Smooth muscle cell (in vitro differentiated cells): ENCODE results near the gene PCDH15. TPM values are rescaled to one million over a fixed set of nuclear protein-coding genes. Genes with fewer than 3 reads are reported as not detected.

Source experiments
- DNase-seq: peaks from one replicate; lab custom pipeline; 2025; ENCODE audit not compliant: unreplicated experiment; lab: John Stamatoyannopoulos, UW
- H2AFZ ChIP-seq: fragments of 200-600 bp; sonication (generic); 2 replicates; pipeline ENCODE4 v1.6.0; 2016; ENCODE audit warnings: antibody characterized with exemption, low read depth, mild to moderate bottlenecking
- H3F3A ChIP-seq: fragments of 200-600 bp; sonication (generic); 2 replicates; pipeline ENCODE4 v1.6.0; 2017; ENCODE audit warnings: antibody characterized with exemption, low read depth
- H3K27ac ChIP-seq: fragments of 200-600 bp; sonication (generic); 2 replicates; pipeline ENCODE4 v1.5.1; 2016; ENCODE audit warnings: low read depth, mild to moderate bottlenecking
- H3K27me3 ChIP-seq: fragments of 200-600 bp; sonication (generic); 2 replicates; pipeline ENCODE4 v1.6.1; 2016; ENCODE audit warnings: low read depth, mild to moderate bottlenecking
- H3K36me3 ChIP-seq: fragments of 200-600 bp; sonication (generic); 2 replicates; pipeline ENCODE4 v1.5.1; 2016; ENCODE audit warnings: low read depth
- H3K4me1 ChIP-seq: fragments of 200-600 bp; sonication (generic); 2 replicates; pipeline ENCODE4 v1.5.1; 2016; ENCODE audit warnings: low read depth
- H3K4me2 ChIP-seq: fragments of 200-600 bp; sonication (generic); 2 replicates; pipeline ENCODE4 v1.6.0; 2016; ENCODE audit warnings: mild to moderate bottlenecking
- H3K4me3 ChIP-seq: fragments of 200-600 bp; sonication (generic); 2 replicates; pipeline ENCODE4 v1.5.1; 2016; ENCODE audit warnings: mild to moderate bottlenecking
- H3K79me2 ChIP-seq: fragments of 200-600 bp; sonication (generic); 2 replicates; pipeline ENCODE4 v1.6.0; 2016; ENCODE audit warnings: low read depth, mild to moderate bottlenecking
- H3K9ac ChIP-seq: fragments of 200-600 bp; sonication (generic); 2 replicates; pipeline ENCODE4 v1.6.0; 2016; ENCODE audit warnings: low read depth
- H3K9me3 ChIP-seq: fragments of 200-600 bp; sonication (generic); replicated peaks from 2 replicates; pipeline ENCODE4 v1.5.1; 2016; ENCODE audit warnings: low read depth
- H4K20me1 ChIP-seq: fragments of 200-600 bp; sonication (generic); 2 replicates; pipeline ENCODE4 v1.6.0; 2016; ENCODE audit warnings: low read depth
- CTCF ChIP-seq: fragments of 200-600 bp; sonication (generic); IDR thresholded peaks from 2 replicates; pipeline ENCODE4 v1.5.1; 2017; ENCODE audit warnings: borderline replicate concordance, mild to moderate bottlenecking, antibody characterized with exemption; ENCODE audit not compliant: insufficient read depth, poor library complexity, severe bottlenecking
- WGBS: methylation state at CpG from one replicate; pipeline ENCODE4 v1.1.7; 2016; ENCODE audit warnings: low lambda C conversion rate; 5-methylcytosine and 5-hydroxymethylcytosine counted together
- polyA plus RNA-seq: library from polyadenylated mRNA; unstranded; fragments of >200 nt; fragmentation: Nextera tagmentation; extraction: Ambion mirVana; gene quantifications from 2 replicates; pipeline ENCODE4 v1.2.1, GENCODE V29; 2016
- total RNA-seq: library from RNA; depleted of rRNA; stranded (reverse); fragments of >200 nt; gene quantifications from 2 replicates; pipeline ENCODE4 v1.2.3, GENCODE V29; 2014

The PCDH15 gene
- total and polyA plus RNA-seq, 2 experiments from 2014 or later = not detected

DNA sequence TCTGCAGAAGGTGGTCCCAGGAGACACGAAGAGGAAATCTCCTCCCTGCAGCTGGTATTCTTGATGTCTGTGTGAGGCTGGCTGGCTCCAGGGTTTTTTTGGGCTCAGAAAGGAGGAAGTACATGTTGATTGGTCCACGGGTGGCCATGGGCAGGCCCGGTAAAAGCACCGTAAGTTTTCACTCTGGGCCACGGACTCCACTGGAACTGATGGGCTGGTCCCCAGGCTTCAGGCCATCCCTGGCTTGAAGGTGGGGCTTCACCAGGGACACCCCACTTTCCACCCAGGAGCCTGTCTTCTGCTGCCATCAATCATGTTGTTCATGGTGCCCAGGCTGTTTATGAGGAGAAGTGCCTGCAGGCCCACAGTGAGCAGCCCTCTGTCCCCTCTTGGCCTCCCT is 736.8 kb downstream of the PCDH15 start:
- H3K4me1 ChIP-seq = no peaks in the 10 kb centered on the region
- H4K20me1 ChIP-seq = no peaks in the 10 kb centered on the region
- H3K4me3 ChIP-seq = no peak overlapping the region
- H2AFZ ChIP-seq = no peak overlapping the region
- no peaks in the 10 kb centered on the region for H3F3A ChIP-seq
- no peaks in the 10 kb centered on the region for H3K27me3 ChIP-seq
- H3K79me2 ChIP-seq = no peaks in the 10 kb centered on the region
- DNase-seq = no peak
- no peak for TF ChIP-seq CTCF
- no peak overlapping the region for H3K9ac ChIP-seq
- 97% methylated on average over 5 of the region's 5 CpGs for WGBS
- no peak overlapping the region for H3K27ac ChIP-seq
- H3K9me3 ChIP-seq = no peaks in the 10 kb centered on the region
- no peak overlapping the region for H3K4me2 ChIP-seq
- no peaks in the 10 kb centered on the region for H3K36me3 ChIP-seq

DNA sequence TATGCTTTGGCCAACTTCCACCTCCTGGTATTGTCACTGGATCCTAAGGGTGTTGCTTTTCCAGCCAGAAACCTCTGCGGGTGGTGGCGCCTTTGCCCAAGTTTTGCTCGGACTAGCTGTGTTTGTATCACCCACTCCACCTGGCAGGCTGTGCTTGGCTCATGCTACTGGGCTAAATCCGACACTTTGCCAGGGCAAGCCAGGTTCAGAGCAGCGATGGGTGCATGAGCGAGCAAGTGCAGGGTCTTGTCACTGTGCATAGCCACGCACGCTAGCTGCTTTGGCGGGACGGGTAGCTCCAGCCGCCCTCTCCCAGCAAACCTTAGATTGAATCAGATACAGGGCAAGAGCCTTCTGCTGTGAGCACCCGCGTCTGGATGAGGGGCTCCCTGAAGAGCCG is 737.5 kb downstream of the PCDH15 start:
- no peaks in the 10 kb centered on the region for H3F3A ChIP-seq
- no peak for DNase-seq
- TF ChIP-seq CTCF = no peak
- H3K9me3 ChIP-seq = no peaks in the 10 kb centered on the region
- H3K27me3 ChIP-seq = no peaks in the 10 kb centered on the region
- WGBS = 95% methylated on average over 14 of the region's 14 CpGs
- no peaks in the 10 kb centered on the region for H3K4me1 ChIP-seq
- no peaks in the 10 kb centered on the region for H3K79me2 ChIP-seq
- H3K4me2 ChIP-seq = no peak overlapping the region
- no peaks in the 10 kb centered on the region for H3K36me3 ChIP-seq
- no peaks in the 10 kb centered on the region for H4K20me1 ChIP-seq
- no peak overlapping the region for H3K4me3 ChIP-seq
- H2AFZ ChIP-seq = no peak overlapping the region
- H3K27ac ChIP-seq = no peak overlapping the region
- no peak overlapping the region for H3K9ac ChIP-seq

DNA sequence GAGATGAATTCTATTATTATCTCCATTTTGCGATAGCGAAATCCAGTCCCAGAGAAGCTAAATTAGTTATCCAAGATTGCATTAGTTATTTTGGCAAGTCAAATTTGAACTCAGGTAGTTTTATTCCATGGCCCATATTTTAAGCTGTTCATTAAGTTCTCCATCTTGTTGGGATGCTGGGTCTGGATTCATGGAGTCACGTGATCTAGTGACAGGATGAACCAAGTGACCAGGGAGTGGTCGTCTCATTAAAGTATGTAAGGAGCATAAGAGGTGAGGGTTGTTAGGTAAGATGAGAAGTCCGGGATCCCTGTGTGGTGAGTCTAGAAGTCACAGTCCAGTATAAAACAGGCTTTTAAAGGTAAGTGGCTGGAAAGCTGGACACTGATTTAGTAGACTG is 740.5 kb downstream of the PCDH15 start:
- no peaks in the 10 kb centered on the region for H3K27me3 ChIP-seq
- no peak for TF ChIP-seq CTCF
- H3K27ac ChIP-seq = no peak overlapping the region
- H3K36me3 ChIP-seq = no peaks in the 10 kb centered on the region
- 93% methylated on average over 5 of the region's 5 CpGs for WGBS
- no peak overlapping the region for H3K4me3 ChIP-seq
- H3K79me2 ChIP-seq = no peaks in the 10 kb centered on the region
- no peak overlapping the region for H2AFZ ChIP-seq
- no peaks in the 10 kb centered on the region for H3K9me3 ChIP-seq
- H3F3A ChIP-seq = no peaks in the 10 kb centered on the region
- H3K4me2 ChIP-seq = no peak overlapping the region
- DNase-seq = no peak
- no peaks in the 10 kb centered on the region for H3K4me1 ChIP-seq
- H3K9ac ChIP-seq = no peak overlapping the region
- no peaks in the 10 kb centered on the region for H4K20me1 ChIP-seq

DNA sequence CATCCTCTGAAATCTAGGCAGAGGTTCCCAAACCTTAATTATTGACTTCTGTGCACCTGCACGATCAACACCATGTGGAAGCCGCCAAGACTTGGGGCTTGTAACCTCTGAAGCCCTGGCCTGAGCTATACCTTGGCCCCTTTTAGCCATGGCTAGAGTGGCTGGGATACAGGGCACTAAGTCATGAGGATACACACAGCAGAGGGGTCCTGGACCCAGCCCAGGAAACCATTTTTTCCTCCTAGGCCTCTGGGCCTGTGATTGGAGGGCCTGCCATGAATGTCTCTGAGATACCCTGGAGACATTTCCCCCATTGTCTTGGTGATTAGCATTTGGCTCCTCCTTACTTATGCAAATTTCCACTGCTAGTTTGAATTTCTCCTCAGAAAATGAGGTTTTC is 743.7 kb downstream of the PCDH15 start:
- no peak overlapping the region for H3K4me3 ChIP-seq
- no peaks in the 10 kb centered on the region for H3F3A ChIP-seq
- H3K9ac ChIP-seq = no peak overlapping the region
- DNase-seq = no peak
- no peaks in the 10 kb centered on the region for H3K36me3 ChIP-seq
- 82% methylated on average over 2 of the region's 2 CpGs for WGBS
- TF ChIP-seq CTCF = no peak
- H3K4me1 ChIP-seq = no peaks in the 10 kb centered on the region
- H2AFZ ChIP-seq = no peak overlapping the region
- no peaks in the 10 kb centered on the region for H4K20me1 ChIP-seq
- no peak overlapping the region for H3K27ac ChIP-seq
- no peaks in the 10 kb centered on the region for H3K79me2 ChIP-seq
- H3K27me3 ChIP-seq = no peaks in the 10 kb centered on the region
- H3K9me3 ChIP-seq = no peaks in the 10 kb centered on the region
- H3K4me2 ChIP-seq = no peak overlapping the region
